Lower lobe of right lung (tissue), 2 donors: ENCODE data around the gene PRRC2B. TPM values are rescaled to one million over a fixed set of nuclear protein-coding genes. Genes with fewer than 3 reads are reported as not detected.

Experiments
- ATAC-seq, 2 donors: fragments of 200-7000 bp; cut with Tn5 transposase; one replicate each; pipeline ENCODE4 v1.9.1; 2020 to 2022; ENCODE audit warnings: mild to moderate bottlenecking in 2 of 2, moderate library complexity in 2 of 2
- DNase-seq: peaks from one replicate; pipeline ENCODE4 v3.0.0-alpha.2; 2020
- H3K27ac ChIP-seq: fragments of 200-600 bp; one replicate; pipeline ENCODE4 v1.8.0; 2022
- H3K27me3 ChIP-seq: fragments of 200-600 bp; one replicate; pipeline ENCODE4 v1.8.0; 2022; ENCODE audit warnings: low read depth
- H3K36me3 ChIP-seq: fragments of 200-600 bp; one replicate; pipeline ENCODE4 v1.8.0; 2022; ENCODE audit warnings: mild to moderate bottlenecking
- H3K4me1 ChIP-seq: fragments of 200-600 bp; one replicate; pipeline ENCODE4 v1.8.0; 2022
- H3K4me3 ChIP-seq: fragments of 200-600 bp; one replicate; pipeline ENCODE4 v1.8.0; 2022; ENCODE audit warnings: mild to moderate bottlenecking
- H3K9me3 ChIP-seq: fragments of 200-600 bp; one replicate; pipeline ENCODE4 v1.8.0; 2022
- CTCF ChIP-seq: fragments of 200-600 bp; IDR thresholded peaks from one replicate; pipeline ENCODE4 v1.8.0; 2022; ENCODE audit warnings: antibody characterized with exemption, mild to moderate bottlenecking
- intact Hi-C: fragments of 100-400 bp; cut with DNase I; formaldehyde crosslinking; loops from one replicate; pipeline ENCODE4 v1.11.0; 2022
- total RNA-seq: library from RNA; stranded (reverse); fragmentation: NEBNext Ultra II Directional; extraction: Animal tissue kit (Norgen Biotek cat#: 25700); gene quantifications from one replicate; pipeline ENCODE4 v1.2.1, GENCODE V29; 2021
- donor health status: DM: no; HTN: yes; CAD: no; lungs with severe emphysema.

The PRRC2B gene
- total RNA-seq, 1 donor from 2014 or later: 170 TPM

GRCh38 chr9:131477367-131477766 lies 83.5 kb downstream of the PRRC2B start:
- TF ChIP-seq CTCF: no peak
- no peak overlapping the region for H3K27ac ChIP-seq
- peak; percentile 29 for DNase-seq
- H3K36me3 ChIP-seq: peaks cover 100% of the 10 kb centered on the region
- no peaks in the 10 kb centered on the region for H3K27me3 ChIP-seq
- H3K4me3 ChIP-seq: no peak overlapping the region
- H3K4me1 ChIP-seq: no peaks in the 10 kb centered on the region
- intact Hi-C loops: no loop called here
- no peak for ATAC-seq
- H3K9me3 ChIP-seq: no peaks in the 10 kb centered on the region

GRCh38 chr9:131477816-131478419 lies 84.0 kb downstream of the PRRC2B start:
- intact Hi-C loops: no loop called here
- Histone ChIP-seq H3K27ac (no peak overlapping the region), H3K27me3 (no peaks in the 10 kb centered on the region), H3K36me3 (peaks cover 100% of the 10 kb centered on the region), H3K4me3 (no peak overlapping the region), H3K4me1 (no peaks in the 10 kb centered on the region), H3K9me3 (no peaks in the 10 kb centered on the region)
- DNase-seq: peak; percentile 28
- no peak for TF ChIP-seq CTCF
- no peak for ATAC-seq

- Histone ChIP-seq H3K27ac (no peak overlapping the region), H3K9me3 (no peaks in the 10 kb centered on the region), H3K4me3 (no peak overlapping the region), H3K36me3 (peaks cover 100% of the 10 kb centered on the region), H3K4me1 (no peaks in the 10 kb centered on the region), H3K27me3 (no peaks in the 10 kb centered on the region)
- DNase-seq (peak; percentile 60), ATAC-seq (peak in 1 of 2 donors; percentile 23)
- peak; percentile 52 for TF ChIP-seq CTCF
- intact Hi-C loops: no loop called here
Observed at GRCh38 chr9:131478421-131478868, 84.6 kb downstream of the PRRC2B start.

GRCh38 chr9:131478911-131479310 lies 85.0 kb downstream of the PRRC2B start:
- Histone ChIP-seq H3K9me3 (no peaks in the 10 kb centered on the region), H3K4me1 (no peaks in the 10 kb centered on the region), H3K27ac (no peak overlapping the region), H3K4me3 (no peak overlapping the region), H3K36me3 (peaks cover 100% of the 10 kb centered on the region), H3K27me3 (no peaks in the 10 kb centered on the region)
- DNase-seq (peak; percentile 1), ATAC-seq (no peak)
- intact Hi-C loops: no loop called here
- TF ChIP-seq CTCF: no peak

GRCh38 chr9:131480258-131480657 lies 86.4 kb downstream of the PRRC2B start:
- intact Hi-C loops: no loop called here
- Histone ChIP-seq H3K4me1 (no peaks in the 10 kb centered on the region), H3K36me3 (peaks cover 100% of the 10 kb centered on the region), H3K9me3 (no peaks in the 10 kb centered on the region), H3K27me3 (no peaks in the 10 kb centered on the region), H3K27ac (no peak overlapping the region), H3K4me3 (no peak overlapping the region)
- ATAC-seq: no peak
- DNase-seq: no peak
- TF ChIP-seq CTCF: no peak
